GM18951 (cell line): ENCODE measurements around the gene PITPNC1.
"Not testable (repeated sequence)": the region's sequence is repeated elsewhere in the genome, so short reads cannot be mapped to it uniquely, and the experiment has no call there.

Experiments
- POLR2A ChIP-seq: IDR thresholded peaks from 4 replicates; pipeline ENCODE4 v1.6.1; 2011; ENCODE audit warnings: mild to moderate bottlenecking; ENCODE audit not compliant: insufficient read length, insufficient read depth; ENCODE audit errors: extremely low read depth
- in situ Hi-C: fragments of 300-500 bp; cut with MboI; formaldehyde crosslinking; loops from one replicate; pipeline ENCODE4 v1.12.0; 2022; ENCODE audit warnings: low sequenced_read_pairs, mixed read lengths, inconsistent platforms; ENCODE audit not compliant: unreplicated experiment

Gene PITPNC1

DNA sequence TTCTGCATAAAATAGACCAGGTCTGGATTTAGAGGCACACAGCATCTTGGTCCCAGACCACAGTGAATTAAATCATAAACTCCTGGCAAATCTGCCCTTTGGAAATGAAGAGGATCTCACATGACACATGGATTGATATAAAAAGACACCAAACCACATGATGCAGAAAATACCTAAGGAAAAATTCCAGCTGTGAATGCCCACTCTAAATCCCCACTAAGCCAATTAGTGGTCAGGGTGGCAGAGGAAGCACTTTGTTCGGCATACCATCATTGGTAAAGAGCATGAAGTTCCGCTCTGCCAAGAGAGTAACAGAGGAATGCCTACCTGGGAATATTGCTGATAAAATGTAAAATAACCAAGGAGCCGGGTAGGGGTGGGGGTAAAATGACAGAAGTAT lies 308.3 kb downstream of the PITPNC1 start:
- in situ Hi-C loops: no loop called here
- TF ChIP-seq POLR2A: no peak

DNA sequence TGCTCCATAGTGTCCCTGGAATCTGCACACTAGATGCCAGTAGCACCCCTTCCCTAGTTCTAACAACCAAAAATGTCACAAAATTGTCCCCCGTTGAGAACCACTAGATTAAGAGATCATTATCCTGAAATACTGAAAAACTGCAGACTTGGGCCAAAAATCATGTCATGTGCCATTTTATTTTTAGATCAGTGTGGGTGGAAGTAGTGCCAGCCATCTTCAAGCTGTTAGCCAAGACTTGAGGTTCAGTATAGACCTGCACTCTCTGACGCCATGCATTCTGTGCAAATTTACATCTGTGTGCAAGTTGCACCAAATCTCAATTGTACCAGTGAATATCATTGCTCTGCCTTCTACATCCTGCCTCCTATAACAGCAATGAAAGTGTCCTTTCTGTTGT lies 309.2 kb downstream of the PITPNC1 start:
- TF ChIP-seq POLR2A: no peak
- in situ Hi-C loops: no loop called here

DNA sequence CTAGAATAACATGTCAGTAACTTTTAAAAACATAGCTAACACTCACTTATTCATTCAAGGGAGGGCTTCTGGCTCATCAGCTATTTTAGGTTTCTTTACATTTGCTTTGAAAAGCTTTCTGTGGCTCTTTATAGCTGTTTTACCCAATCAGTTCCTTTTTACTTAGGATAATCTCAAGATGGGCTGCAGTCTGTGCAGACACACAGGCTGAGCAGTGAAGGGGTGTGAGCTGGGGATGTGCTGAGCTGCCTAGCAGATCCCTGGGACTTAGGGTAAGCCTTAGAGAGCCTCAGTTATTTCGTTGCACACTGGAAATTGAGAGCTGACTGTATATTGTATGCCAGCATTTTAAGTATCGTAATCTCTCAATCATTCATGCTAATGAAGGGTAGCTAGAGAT lies 310.4 kb downstream of the PITPNC1 start:
- TF ChIP-seq POLR2A: no peak
- in situ Hi-C loops: no loop called here

DNA sequence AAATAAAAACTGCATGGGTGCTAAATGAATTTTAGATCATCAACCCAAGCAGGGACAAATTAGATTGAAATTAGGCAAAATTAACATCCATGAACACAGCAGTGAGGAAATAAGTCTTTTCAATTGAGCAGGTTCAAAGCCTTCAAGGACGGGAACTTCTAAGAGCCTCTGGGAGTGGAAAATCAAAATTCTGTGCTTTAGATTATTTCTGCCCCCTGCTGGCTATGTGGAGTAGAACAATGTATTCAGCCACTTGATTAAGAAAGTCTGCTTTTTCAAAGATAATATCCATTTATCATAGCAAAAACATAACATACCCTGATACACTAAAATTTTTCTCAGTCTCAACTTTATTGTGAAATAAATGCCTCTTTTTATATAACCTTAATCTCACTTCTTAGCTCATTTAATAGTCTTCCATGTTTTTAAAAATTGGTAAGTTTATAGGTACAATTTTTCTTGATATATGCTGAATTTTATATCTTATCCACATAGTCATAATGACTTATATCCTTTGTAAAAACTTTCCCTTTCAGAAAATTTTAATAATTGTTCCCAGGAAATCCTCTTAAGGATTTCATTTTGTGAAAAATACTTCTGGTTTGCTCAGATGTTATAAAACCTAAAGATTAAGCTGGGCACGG lies 312.6 kb downstream of the PITPNC1 start:
- no peak for TF ChIP-seq POLR2A
- in situ Hi-C loops: loop anchor here (10.0 kb wide), 1 partner anchor 315 kb away; the partner anchor contains the start of gene PITPNC1

DNA sequence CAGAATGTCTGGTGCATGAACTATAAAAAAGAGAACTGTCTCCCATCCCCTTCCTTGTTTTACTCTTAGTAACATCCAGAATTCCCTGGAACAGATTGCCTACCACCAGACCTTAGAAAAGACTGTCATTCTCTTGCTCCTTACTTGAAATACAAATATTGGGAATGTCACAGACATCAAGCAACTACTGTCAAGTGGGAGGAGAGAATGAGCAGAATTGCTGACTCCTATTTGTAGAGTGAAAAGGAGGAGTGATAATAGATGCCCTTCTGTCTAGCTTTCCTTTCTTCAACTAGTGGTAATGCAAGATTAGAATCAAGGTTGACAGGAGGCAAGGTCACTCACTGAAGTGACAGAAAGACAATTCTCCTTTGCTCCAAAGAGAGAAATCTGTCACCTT lies 316.7 kb downstream of the PITPNC1 start:
- in situ Hi-C loops: loop anchor here (10.0 kb wide), 1 partner anchor 319 kb away; the partner anchor contains the start of gene PITPNC1
- TF ChIP-seq POLR2A: no peak

DNA sequence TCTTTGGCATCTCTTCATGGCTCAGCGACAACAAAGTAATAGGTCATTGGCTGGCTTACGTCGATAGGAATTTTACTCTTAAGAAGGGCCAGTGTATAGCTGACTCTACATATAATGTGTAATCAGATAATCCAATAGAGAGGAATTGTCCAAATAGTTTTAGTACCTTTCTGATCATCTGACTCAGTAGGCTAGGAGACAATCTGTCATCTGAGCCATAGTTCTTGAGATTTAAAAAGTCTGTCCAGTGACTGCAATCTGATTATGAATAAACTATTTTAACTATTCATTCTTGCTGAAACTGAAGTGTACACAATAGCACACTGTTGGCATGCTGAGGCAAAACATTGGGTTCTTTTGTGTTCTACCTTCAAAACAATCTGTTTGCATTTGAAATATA lies 319.3 kb downstream of the PITPNC1 start:
- in situ Hi-C loops: loop anchor here (10.0 kb wide), 1 partner anchor 322 kb away; the partner anchor contains the start of gene PITPNC1

DNA sequence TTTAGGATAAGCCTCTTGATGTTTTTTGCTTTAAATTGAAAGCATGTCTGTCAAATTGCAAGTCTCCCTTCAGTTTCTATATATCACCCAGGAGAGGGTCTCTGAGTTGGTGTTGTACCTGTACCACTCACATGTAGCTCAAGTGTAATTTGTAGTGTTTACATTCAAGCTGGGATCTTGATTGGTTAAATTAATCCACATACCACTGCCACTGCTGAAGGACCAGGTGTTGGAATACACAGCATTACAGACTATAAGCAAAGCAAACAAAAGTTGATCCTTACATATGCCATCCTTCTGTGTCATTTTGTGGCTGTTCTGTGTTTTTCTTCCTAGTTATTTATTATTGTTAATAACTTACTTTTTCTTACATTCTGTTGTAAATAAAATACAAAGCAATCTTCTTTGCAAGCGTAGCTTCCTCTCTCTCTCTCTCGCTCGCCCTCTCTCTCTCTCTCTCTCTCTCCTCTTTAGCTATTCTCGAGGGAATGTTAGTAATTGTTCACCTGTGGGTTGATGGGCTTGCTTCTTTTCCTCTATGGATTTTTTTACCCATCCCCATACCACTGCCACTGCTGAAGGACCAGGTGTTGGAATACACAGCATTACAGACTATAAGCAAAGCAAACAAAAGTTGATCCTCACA lies 319.9 kb downstream of the PITPNC1 start:
- TF ChIP-seq POLR2A: no peak
- in situ Hi-C loops: loop anchor here (10.0 kb wide), 1 partner anchor 322 kb away; the partner anchor contains the start of gene PITPNC1

More for the DNA sequence above, 319.3 kb downstream of the PITPNC1 start:
- TF ChIP-seq POLR2A: no peak

DNA sequence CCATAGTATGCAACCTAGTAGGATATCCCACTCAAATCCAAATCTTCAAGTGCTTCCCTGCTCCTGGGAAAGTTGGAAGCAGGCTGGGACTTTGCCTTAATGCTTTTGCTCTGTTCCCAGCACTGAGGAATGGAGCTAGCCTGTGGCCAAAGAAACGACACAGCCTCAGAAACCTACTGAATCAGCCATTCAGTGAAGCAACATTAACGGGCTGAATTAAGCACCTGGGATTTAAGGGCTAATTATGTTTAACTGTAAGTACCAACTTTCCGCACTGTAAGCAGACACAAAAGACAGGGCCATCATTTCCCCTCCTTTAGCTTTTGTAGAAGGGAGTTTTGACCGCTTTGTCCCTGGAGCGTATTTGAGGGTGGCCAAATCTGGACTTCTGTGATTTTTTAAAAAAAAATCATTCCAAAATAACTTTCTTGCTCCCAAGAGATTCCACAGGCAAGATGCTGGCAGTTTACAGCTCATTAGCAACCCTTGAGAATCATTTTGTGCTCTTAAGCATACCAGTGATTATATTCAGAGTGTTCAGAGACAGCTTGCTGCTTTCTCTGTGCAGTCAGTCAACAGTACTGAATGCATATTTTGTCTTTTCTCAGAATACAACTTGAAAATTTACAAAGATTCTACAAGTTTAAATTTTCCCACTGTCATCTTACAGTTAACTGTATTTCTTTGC lies 323.1 kb downstream of the PITPNC1 start:
- no peak for TF ChIP-seq POLR2A
- in situ Hi-C loops: no loop called here

DNA sequence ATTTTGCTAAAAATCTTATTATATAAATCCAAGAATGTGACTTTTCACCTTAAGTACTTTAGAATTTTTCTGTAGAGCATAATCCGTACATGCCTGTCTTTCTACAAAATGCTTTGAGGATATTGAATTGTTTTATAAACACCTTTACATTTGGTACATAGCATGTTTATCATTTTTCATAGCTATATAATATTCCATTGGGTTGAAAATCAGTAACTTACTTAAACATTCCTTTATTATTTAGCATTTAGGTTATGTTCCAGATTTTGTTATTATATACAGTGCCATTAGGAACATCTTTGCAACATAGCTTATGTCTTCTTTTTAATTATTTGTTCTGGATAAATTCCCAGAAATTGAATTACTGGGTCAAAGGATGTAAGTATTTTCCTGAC lies 323.6 kb downstream of the PITPNC1 start:
- TF ChIP-seq POLR2A: no peak
- in situ Hi-C loops: no loop called here

DNA sequence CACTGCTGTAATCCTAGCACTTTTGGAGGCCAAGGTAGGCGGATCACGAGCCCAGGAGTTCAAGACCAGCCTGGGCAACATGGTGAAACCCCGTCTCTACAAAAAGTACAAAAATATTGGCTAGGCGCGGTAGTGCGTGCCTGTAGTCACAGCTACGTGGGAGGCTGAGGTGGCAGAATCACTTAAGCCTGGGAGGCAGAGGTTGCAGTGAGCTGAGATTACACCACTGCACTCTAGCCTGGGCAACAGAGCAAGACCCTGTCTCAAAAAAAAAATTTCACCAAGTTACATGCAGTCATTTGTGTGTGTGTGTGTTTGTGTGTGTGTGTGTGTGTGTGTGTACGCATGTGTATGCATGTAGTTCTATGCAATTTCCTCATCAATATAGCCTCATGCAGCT lies 325.8 kb downstream of the PITPNC1 start:
- in situ Hi-C loops: not testable (repeated sequence)

DNA sequence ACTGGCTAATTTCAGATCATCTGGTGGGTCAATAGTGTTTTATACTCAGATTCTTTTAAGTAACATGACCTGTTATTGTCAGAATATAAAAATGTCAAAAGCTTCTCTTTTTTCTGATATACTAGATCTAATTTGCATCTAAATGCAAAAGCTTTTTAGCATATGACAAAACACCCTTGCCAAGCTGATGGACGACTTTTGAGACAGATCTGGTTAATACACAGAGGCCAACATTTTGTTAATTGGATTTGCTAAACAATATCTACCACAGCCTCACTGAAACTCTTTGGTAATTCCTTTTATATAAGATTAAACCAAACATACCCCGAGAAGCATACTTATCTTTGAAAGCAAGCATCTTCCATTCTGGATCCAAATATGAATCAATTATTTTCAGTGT lies 330.4 kb downstream of the PITPNC1 start:
- in situ Hi-C loops: no loop called here

DNA sequence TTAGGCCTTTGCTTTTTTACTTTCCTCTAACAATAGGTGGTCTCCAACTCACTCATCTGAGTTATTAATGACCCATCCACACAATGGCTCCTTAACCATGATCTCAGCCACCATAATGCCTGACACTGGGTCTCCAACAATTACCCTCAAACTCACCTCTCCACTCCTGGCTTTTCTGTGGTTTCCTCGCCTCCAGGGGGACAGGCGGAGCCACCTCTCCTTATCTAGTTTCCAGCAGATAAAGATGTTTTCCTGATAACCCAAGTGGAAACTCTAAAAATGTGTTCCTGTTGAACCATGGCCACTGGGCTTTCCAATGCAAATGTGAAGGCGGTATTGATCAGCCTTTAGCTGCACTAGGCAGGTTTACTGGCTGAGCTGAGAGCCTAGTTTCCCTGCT lies 331.3 kb downstream of the PITPNC1 start:
- no peak for TF ChIP-seq POLR2A
- in situ Hi-C loops: no loop called here

More for the DNA sequence above, 330.4 kb downstream of the PITPNC1 start:
- TF ChIP-seq POLR2A: no peak

DNA sequence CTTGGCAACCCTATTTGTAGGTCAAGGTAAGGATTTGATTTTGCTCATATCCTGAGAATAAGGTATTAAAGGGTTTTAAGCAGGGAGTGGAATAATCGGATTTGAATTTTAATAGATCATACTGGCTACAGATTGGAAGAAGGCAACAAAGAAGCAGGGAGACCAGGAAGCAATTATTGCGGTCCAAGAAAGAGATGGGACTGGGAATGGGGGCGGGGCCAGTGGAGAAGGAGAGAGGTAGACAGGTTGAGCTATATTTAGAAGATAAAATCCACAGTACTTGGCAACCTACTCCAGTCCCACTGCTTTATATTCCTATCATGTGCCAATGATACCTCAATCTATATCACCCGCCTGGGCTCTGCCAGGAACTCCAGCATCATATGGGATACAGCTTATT lies 334.8 kb downstream of the PITPNC1 start:
- in situ Hi-C loops: no loop called here
- no peak for TF ChIP-seq POLR2A

DNA sequence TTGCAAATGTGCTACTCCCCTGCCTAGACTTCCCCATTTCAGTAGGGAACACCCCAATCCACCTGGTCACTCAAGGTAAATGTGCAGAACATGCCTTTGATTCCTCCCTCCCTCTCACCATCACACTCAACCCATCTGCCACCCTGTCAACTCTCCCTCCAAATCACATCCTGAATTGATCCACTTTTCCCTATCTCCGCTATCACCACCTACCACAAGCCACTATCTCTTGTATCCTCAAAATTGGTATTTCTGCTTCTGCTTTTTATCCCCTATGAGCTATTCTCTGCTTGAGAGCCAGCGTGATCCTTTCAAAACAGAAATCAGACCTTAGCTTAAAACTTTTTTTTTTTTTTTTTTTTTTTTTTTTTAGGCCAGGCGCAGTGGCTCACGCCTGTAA lies 335.3 kb downstream of the PITPNC1 start:
- TF ChIP-seq POLR2A: no peak
- in situ Hi-C loops: no loop called here

DNA sequence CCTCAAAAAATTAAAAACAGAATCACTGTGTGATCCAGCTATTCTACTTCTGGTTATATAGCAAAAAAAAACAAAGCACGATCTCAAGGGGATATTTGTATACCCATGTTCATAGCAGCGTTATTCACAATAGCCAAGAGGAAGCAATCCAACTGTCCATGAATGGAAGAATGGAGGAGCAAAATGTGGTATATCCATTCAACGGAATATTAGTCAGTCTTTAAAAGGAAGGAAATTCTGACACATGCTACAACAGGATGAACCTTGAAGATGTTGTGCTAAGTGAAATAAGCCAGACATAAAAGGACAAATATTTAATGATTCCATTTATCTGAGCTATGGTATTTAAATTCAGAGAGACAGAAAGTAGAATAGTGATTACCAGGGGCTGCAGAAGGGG lies 336.1 kb downstream of the PITPNC1 start:
- TF ChIP-seq POLR2A: no peak
- in situ Hi-C loops: no loop called here
